ENCODE data around the gene PSMD14. TPM values are rescaled to one million over a fixed set of nuclear protein-coding genes. Genes with fewer than 3 reads are reported as not detected.

PSMD14 gene
- total RNA-seq, 1 donor from 2014 or later, result 33.5 TPM

DNA sequence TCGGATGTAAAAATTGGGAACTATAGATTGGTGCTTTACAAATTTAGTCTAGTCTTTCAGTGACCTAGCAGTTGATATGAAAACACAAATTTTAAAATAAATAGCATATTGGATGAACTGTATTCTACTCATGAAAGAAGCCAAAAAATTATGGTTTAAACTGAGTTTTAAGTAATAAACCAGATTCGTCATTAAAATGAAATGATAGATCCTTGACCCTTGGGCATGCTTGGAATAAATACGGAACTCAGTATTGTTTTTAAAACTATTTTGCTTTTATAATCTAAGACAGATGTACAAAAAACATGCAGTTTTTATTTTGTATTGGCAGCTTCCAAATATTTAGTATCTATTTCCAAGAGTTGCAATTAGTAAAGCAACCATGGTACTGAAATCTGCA, 73.3 kb downstream of the PSMD14 start:
- Histone ChIP-seq H3K27me3 (ENCODE audit: low read depth) (no peaks in the 10 kb centered on the region), H3K27ac (no peak overlapping the region), H3K4me3 (no peak overlapping the region), H3K4me1 (no peaks in the 10 kb centered on the region), H3K9me3 (no peaks in the 10 kb centered on the region), H3K36me3 (peaks cover 19% of the 10 kb centered on the region)
- no peak for ATAC-seq
- TF ChIP-seq, protein P1, sequence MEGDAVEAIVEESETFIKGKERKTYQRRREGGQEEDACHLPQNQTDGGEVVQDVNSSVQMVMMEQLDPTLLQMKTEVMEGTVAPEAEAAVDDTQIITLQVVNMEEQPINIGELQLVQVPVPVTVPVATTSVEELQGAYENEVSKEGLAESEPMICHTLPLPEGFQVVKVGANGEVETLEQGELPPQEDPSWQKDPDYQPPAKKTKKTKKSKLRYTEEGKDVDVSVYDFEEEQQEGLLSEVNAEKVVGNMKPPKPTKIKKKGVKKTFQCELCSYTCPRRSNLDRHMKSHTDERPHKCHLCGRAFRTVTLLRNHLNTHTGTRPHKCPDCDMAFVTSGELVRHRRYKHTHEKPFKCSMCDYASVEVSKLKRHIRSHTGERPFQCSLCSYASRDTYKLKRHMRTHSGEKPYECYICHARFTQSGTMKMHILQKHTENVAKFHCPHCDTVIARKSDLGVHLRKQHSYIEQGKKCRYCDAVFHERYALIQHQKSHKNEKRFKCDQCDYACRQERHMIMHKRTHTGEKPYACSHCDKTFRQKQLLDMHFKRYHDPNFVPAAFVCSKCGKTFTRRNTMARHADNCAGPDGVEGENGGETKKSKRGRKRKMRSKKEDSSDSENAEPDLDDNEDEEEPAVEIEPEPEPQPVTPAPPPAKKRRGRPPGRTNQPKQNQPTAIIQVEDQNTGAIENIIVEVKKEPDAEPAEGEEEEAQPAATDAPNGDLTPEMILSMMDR (IDR thresholded peaks at IDR 0.05), result no peak
- DNase-seq, result no peak
- intact Hi-C loops (cut with DNase I), result no loop called here

DNA sequence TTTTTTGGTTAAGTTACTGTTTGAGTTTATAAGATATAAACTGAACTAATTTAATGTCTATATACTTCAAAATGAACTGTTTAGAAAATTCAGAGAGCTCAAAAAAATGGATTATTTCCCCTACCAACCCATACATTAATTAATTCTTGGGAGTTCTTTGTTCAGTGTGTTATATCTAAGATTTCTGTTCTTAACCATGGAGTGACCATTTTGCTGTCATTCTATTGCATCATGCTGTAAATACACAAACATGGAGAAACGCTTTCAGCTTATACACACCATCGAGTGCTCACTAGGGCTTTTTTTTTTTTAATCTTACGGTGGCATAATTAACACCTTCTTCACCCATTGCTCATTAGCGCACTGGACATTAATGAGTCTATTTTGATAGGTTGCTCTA, 74.5 kb downstream of the PSMD14 start:
- DNase-seq, result no peak
- H3K9me3 ChIP-seq, result no peaks in the 10 kb centered on the region
- intact Hi-C loops (cut with DNase I), result no loop called here
- H3K4me3 ChIP-seq, result no peak overlapping the region
- no peaks in the 10 kb centered on the region for H3K4me1 ChIP-seq
- H3K36me3 ChIP-seq, result peaks cover 22% of the 10 kb centered on the region
- TF ChIP-seq, protein P1 (IDR thresholded peaks at IDR 0.05), result no peak
- H3K27me3 ChIP-seq (ENCODE audit: low read depth), result no peaks in the 10 kb centered on the region
- no peak for ATAC-seq
- H3K27ac ChIP-seq, result no peak overlapping the region

DNA sequence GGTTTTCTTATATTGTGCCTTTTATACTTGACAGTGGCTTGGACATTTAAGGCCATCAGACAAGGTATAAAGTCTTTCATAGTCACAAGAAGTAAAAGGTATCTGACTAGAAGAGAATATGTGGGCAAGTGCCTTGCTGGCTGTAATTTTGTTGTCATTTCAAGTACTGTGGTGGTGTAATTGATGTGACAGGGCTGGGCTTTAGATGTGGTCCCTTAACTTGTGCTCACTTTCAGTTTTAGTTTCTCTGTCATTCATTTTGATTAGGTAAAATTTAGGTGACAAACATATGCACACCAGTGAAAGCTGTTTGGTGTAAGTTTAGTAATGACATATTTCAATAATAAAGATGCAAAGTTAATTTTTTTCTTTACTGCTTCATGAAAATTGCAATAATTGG, 76.6 kb downstream of the PSMD14 start:
- H3K27me3 ChIP-seq (ENCODE audit: low read depth), result no peaks in the 10 kb centered on the region
- peaks cover 20% of the 10 kb centered on the region for H3K36me3 ChIP-seq
- H3K9me3 ChIP-seq, result no peaks in the 10 kb centered on the region
- H3K4me3 ChIP-seq, result no peak overlapping the region
- intact Hi-C loops (cut with DNase I), result no loop called here
- TF ChIP-seq, protein P1 (IDR thresholded peaks at IDR 0.05), result no peak
- DNase-seq (no peak), ATAC-seq (no peak)
- H3K27ac ChIP-seq, result no peak overlapping the region
- no peaks in the 10 kb centered on the region for H3K4me1 ChIP-seq

DNA sequence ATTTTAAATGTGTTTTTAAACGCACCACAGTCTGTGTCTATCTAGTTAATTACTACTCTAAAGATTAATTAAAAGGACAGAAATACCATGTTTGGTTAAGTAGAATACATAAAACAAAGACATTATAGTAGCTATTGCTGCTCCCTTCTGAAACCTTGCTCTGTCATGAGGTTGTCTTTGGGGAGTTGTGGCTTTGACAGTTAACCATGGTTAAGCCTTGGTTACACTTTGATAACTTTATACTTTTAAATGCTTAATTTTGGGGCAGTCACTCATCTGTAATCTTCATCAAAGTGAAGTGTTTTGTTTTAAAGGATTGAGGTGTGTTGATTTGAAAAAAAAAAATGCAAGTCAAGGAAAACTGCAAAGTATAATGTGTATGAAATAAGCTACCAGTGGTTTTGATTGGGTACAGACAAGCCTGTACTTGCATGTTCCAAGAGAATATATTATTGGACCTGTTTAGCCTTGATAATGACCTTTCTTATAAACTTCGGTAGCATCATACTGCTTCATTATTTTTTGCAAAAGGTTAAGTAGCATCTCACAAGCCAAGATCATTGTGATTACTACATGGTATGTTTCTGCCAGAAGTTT, 78.1 kb downstream of the PSMD14 start:
- DNase-seq, result no peak
- no peak for ATAC-seq
- Histone ChIP-seq H3K4me3 (no peak overlapping the region), H3K4me1 (no peaks in the 10 kb centered on the region), H3K27me3 (ENCODE audit: low read depth) (no peaks in the 10 kb centered on the region), H3K9me3 (no peaks in the 10 kb centered on the region), H3K36me3 (peaks cover 22% of the 10 kb centered on the region), H3K27ac (no peak overlapping the region)
- TF ChIP-seq, protein P1 (IDR thresholded peaks at IDR 0.05), result no peak
- intact Hi-C loops (cut with DNase I), result no loop called here

DNA sequence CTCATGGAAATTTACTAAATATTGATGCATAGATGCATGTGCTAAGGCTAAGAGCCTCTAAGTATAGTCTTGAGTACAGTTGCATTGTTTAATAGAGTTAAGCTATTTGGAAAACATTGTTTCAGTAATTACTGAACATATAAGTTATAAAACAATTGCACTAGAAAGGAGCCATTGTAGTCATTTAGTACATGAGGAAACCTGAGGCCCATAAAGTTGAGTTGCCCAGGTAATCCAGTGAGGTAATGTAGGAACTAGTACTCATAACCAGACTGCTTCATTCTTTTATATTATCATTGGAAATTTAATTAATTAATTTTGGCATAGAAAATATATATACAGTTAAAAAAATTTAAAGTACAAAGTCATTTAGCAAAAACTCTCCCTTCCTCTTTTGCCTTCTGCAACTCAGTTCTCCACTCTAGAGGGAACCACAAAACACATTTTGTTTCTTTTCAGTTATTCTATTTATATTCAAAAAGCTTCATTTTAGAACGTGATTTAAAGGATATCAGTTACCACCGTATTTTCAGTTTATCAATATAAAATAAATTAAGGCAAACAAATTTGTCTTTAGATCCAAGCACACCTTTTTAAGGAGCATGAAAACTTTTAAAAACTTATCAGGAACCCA, 80.0 kb downstream of the PSMD14 start:
- ATAC-seq, result no peak
- intact Hi-C loops (cut with DNase I), result no loop called here

More for the DNA sequence above, 80.0 kb downstream of the PSMD14 start:
- Histone ChIP-seq H3K9me3 (no peaks in the 10 kb centered on the region), H3K4me3 (no peak overlapping the region), H3K27ac (no peak overlapping the region), H3K27me3 (ENCODE audit: low read depth) (no peaks in the 10 kb centered on the region), H3K36me3 (peaks cover 27% of the 10 kb centered on the region), H3K4me1 (no peaks in the 10 kb centered on the region)
- DNase-seq, result no peak
- TF ChIP-seq, protein P1 (IDR thresholded peaks at IDR 0.05), result no peak
